NOMO-1 treated with dmso at 0.1 percent for 144 hours (cell line): Measurements from ENCODE around the gene CAPRIN2.

Experiments used
- DNase-seq: peaks from one replicate; lab custom pipeline; 2025; ENCODE audit not compliant: unreplicated experiment; lab: John Stamatoyannopoulos, UW

Gene CAPRIN2

GRCh38 chr12:30707613-30708342 is 47.0 kb downstream of the CAPRIN2 start:
- DNase-seq, result peak; percentile 27

GRCh38 chr12:30706476-30706875 is 48.3 kb downstream of the CAPRIN2 start:
- DNase-seq, result no peak

GRCh38 chr12:30701056-30701455 is 53.7 kb downstream of the CAPRIN2 start:
- DNase-seq, result no peak

GRCh38 chr12:30700216-30700900 is 54.4 kb downstream of the CAPRIN2 start:
- DNase-seq, result no peak

- no peak for DNase-seq
These were observed 56.4 kb downstream of the CAPRIN2 start for GRCh38 chr12:30698346-30698745.

GRCh38 chr12:30696943-30697342 is 57.8 kb downstream of the CAPRIN2 start:
- no peak for DNase-seq

- no peak for DNase-seq
These were observed 58.3 kb downstream of the CAPRIN2 start for GRCh38 chr12:30696486-30696885.

- DNase-seq, result no peak
These were observed 58.7 kb downstream of the CAPRIN2 start for GRCh38 chr12:30696103-30696408.

- peak; percentile 74 for DNase-seq
These were observed 59.3 kb downstream of the CAPRIN2 start, which contains the start of gene IPO8 for GRCh38 chr12:30695199-30696102. TSS of gene IPO8 (minus strand) at chr12:30695869. CDS start at chr12:30695647, 222 bp downstream.

- no peak for DNase-seq
These were observed 60.1 kb downstream of the CAPRIN2 start for GRCh38 chr12:30694412-30695198.

GRCh38 chr12:30692470-30692869 is 62.3 kb downstream of the CAPRIN2 start:
- DNase-seq, result no peak

- DNase-seq, result no peak
These were observed 63.5 kb downstream of the CAPRIN2 start for GRCh38 chr12:30691122-30691879.

GRCh38 chr12:30687265-30687986 is 67.3 kb downstream of the CAPRIN2 start:
- no peak for DNase-seq

- peak; percentile 18 for DNase-seq
These were observed 75.5 kb downstream of the CAPRIN2 start for GRCh38 chr12:30679241-30679640.

GRCh38 chr12:30678221-30678620 is 76.5 kb downstream of the CAPRIN2 start:
- no peak for DNase-seq

- no peak for DNase-seq
These were observed 93.5 kb downstream of the CAPRIN2 start for GRCh38 chr12:30661210-30661609.
